Measurements from ENCODE around the gene FASTKD3. TPM values are rescaled to one million over a fixed set of nuclear protein-coding genes. Genes with fewer than 3 reads are reported as not detected.
"Not testable (repeated sequence)": the region's sequence is repeated elsewhere in the genome, so short reads cannot be mapped to it uniquely, and the experiment has no call there.

FASTKD3 gene, protein sequence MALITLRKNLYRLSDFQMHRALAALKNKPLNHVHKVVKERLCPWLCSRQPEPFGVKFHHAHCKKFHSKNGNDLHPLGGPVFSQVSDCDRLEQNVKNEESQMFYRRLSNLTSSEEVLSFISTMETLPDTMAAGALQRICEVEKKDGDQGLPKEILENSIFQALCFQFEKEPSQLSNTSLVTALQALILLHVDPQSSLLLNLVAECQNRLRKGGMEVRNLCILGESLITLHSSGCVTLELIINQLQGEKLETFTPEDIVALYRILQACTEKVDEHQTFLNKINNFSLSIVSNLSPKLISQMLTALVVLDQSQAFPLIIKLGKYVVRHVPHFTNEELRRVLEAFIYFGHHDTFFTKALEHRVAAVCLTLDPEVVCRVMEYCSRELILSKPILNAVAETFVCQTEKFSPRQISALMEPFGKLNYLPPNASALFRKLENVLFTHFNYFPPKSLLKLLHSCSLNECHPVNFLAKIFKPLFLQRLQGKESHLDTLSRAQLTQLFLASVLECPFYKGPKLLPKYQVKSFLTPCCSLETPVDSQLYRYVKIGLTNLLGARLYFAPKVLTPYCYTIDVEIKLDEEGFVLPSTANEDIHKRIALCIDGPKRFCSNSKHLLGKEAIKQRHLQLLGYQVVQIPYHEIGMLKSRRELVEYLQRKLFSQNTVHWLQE
- 13.5 and 18.6 TPM in 2 replicates for total RNA-seq

DNA sequence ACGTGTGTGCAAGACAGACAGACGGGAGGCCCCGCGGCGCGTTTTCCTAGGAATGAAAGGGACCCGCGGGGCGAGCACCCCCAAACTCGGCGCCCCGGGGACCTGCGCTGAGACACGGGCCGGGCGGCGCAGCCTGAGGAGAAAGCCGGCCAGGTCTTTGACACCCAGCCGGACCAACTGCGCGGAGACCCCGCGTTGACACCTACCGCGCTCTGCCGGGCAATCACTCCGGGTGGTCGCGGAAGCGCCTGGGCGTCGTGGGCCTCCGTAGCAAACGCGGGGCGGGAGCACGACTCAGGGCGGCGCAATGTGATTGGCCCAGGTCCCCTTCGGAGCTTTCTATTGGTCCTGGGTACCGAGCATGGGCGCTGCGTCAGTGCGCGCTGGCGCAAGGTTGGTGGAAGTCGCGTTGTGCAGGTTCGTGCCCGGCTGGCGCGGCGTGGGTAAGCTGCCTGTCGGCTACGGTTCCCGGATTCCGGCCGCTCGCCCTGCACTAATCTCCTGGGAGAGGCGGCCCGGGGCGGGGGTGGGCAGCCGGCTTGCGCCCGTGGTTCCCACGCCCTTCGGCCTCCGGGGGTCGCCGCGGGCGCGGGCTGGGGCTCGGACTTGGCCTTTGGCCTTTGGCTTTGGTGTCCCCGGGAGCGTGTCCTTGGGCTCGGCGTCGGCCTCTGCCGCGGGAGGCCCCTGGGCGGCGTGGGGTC is at the start of gene FASTKD3, which contains the start of gene MTRR:
TSS of gene FASTKD3 (minus strand) at position 259 of the 701 bp plus-strand sequence. CDS start 948 bp downstream, outside the sequence.
TSS of gene MTRR (plus strand) at position 376 of the 701 bp plus-strand sequence. CDS start 1,647 bp downstream, outside the sequence.
- Mint-ChIP-seq H3K4me3 (peak within 1 kb of the TSS; percentile 97), H3K4me1 (ENCODE audit: low read depth) (peaks cover 73% of the 10 kb centered on the region), H3K9me3 (no peaks in the 10 kb centered on the region), H3K27me3 (ENCODE audit: insufficient read depth) (no peaks in the 10 kb centered on the region), H3K36me3 (ENCODE audit: low read depth) (peaks cover 48% of the 10 kb centered on the region), H3K27ac (peak within 1 kb of the TSS; percentile 89)
- intact Hi-C loops (cut with micrococcal nuclease) = loop anchor here (1.0 to 5.0 kb wide), 6 partner anchors 9 to 1492 kb away; partner anchors contain the start of genes MED10, NSUN2, SRD5A1 and TENT4A
- DNase-seq (ENCODE audit: low spot score) = peak; percentile 87

DNA sequence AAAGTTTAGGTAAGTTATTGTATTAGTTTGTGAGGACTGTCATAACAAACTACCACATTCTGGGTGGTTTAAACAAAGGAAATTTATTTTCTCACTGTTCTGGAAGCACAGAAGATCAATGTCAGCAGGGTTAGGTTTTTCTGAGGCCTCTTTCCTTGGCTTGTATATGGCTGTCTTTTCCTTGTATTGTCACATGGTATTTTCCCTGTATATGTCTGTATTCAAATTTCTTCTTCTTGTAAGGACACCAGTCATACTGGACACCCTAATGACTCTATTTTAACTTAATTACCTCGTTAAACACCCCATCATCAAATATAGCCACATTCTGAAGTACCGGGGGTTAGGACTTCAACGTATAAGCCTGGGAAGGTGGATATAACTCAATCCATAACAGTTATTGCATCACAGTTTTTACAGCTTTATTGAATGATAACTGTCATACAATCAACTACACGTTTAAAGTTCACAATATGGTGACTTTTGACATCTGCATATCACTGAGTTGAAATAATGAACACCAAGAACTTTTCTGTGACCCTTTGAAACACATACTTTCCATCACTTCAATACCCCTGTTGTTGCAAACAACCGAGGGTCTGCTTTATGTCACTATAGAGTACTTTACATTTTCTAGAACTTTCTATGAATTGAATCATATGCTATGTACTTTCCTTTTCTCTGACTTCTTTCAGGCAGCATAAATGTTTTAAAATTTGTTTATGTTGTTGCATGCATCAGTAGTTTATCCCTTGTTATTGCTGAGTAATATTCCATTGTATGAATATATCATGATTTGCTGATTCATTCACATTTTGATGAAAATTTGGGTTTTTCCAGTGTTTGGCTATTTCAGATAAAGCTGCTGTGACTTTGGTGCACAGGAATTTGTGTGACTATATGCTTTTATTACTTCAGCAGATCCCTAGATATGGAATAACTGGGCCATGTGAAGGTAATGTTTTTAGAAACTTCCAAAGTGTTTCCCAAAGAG is 48.6 kb upstream of the FASTKD3 start:
- DNase-seq (ENCODE audit: low spot score) = no peak
- no peak overlapping the region for H3K27ac Mint-ChIP-seq
- H3K4me3 Mint-ChIP-seq = no peak overlapping the region
- peaks cover 3% of the 10 kb centered on the region for H3K27me3 Mint-ChIP-seq (ENCODE audit: insufficient read depth)
- intact Hi-C loops (cut with micrococcal nuclease) = no loop called here
- H3K4me1 Mint-ChIP-seq (ENCODE audit: low read depth) = no peaks in the 10 kb centered on the region
- H3K9me3 Mint-ChIP-seq = peaks cover 7% of the 10 kb centered on the region
- H3K36me3 Mint-ChIP-seq (ENCODE audit: low read depth) = no peaks in the 10 kb centered on the region

DNA sequence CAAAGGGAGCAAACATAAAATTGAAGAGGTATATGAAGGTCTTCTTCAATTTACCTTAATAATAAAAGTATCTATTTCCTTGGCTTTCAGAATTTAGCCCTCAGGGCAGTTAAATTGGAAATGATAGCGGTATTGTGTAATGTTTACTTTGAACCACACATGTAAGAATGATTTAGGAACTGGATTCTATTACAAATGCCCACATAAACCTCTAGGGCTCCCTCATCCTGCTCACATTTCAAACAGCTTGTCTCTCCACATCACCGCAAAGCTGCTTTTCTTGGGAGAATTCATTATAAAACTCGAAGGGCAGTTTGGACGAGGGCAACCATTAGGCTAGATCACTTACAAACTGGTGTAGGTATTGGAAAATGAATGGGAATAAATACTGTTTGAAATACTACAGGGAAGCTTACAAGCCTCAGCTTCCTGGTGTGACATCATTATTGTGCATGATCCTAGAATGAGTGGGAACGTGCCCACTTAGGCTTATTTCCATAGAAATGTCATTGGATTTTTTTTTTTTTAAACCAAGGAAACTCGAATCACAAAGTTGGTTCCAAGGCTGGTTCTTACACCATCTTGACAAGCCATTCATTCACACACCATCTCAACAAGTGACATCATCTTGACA is 47.5 kb upstream of the FASTKD3 start:
- Mint-ChIP-seq H3K4me1 (ENCODE audit: low read depth) (no peaks in the 10 kb centered on the region), H3K27me3 (ENCODE audit: insufficient read depth) (no peaks in the 10 kb centered on the region), H3K4me3 (no peak overlapping the region), H3K36me3 (ENCODE audit: low read depth) (peaks cover 7% of the 10 kb centered on the region), H3K9me3 (peaks cover 12% of the 10 kb centered on the region), H3K27ac (no peak overlapping the region)
- DNase-seq (ENCODE audit: low spot score) = no peak
- intact Hi-C loops (cut with micrococcal nuclease) = no loop called here

DNA sequence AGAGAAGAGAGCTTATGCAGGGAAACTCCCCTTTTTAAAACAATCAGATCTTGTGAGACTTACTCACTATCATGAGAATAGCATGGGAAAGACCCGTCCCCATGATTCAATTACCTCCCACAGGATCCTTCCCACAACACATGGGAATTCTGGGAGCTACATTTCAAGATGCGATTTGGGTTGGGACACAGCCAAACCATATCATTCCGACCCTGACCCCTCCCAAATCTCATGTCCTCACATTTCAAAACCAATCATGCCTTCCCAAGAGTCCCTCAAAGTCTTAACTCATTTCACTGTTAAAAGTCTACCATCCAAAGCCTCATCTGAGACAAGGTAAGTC is 42.6 kb upstream of the FASTKD3 start:
- intact Hi-C loops (cut with micrococcal nuclease); H3K27ac Mint-ChIP-seq; H3K4me1 Mint-ChIP-seq (ENCODE audit: low read depth); H3K27me3 Mint-ChIP-seq (ENCODE audit: insufficient read depth); H3K4me3 Mint-ChIP-seq; DNase-seq (ENCODE audit: low spot score): not testable (repeated sequence)
- Mint-ChIP-seq H3K36me3 (ENCODE audit: low read depth) (peaks cover 44% of the 10 kb centered on the region), H3K9me3 (peaks cover 31% of the 10 kb centered on the region)

DNA sequence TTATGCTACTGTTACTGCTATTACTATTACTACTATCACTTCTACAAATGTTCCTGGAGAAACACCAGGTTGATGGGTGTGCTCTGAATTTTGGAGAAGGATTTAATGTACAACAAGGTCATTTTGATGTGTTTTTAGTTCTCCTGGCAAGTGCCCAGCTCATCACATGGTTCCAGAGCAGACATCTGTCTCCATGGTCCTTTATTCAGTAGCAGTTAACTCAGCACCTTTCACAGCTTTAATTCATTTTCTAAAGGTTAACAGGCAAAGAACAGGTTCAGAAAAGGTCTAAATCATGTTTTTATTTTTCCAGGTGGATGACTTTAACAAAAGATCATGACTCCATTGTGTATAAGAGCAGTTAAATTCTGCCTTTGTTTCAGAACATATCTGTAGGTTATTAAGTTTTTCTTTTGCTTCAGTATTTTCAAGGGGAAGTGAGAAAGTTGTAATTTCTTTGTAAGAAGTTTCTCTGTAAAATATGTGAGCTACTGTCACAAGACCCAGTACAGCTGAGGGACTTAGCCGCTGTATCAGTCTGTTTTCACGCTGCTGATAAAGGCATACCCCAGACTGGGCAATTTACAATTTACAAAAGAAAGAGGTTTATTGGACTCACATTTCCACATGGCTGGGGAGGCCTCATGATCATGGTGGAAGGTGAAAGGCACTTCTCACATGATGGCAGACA is 42.1 kb upstream of the FASTKD3 start:
- Mint-ChIP-seq H3K9me3 (peaks cover 31% of the 10 kb centered on the region), H3K4me1 (ENCODE audit: low read depth) (no peaks in the 10 kb centered on the region), H3K36me3 (ENCODE audit: low read depth) (peaks cover 46% of the 10 kb centered on the region), H3K27me3 (ENCODE audit: insufficient read depth) (no peaks in the 10 kb centered on the region), H3K27ac (no peak overlapping the region), H3K4me3 (no peak overlapping the region)
- DNase-seq (ENCODE audit: low spot score) = no peak
- intact Hi-C loops (cut with micrococcal nuclease) = no loop called here

DNA sequence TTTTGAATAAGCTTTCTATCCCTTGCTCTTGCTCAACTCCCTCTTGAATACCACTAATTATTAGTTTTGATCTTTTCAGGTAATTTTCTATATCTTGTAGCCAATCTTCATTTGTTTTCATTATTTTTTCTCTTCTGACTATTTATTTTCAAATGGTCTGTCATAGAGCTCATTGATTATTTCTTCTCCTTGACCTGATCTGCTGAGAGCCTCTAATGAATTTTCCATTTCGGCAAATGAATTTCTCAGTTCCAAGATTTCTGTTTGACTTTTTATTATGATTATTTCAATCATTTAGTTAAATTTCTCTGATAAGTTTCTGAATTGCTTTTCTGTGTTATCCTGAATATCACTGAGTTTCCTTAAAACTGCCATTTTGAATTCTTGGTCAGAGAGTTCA is 39.5 kb upstream of the FASTKD3 start:
- H3K36me3 Mint-ChIP-seq (ENCODE audit: low read depth) = peaks cover 64% of the 10 kb centered on the region

DNA sequence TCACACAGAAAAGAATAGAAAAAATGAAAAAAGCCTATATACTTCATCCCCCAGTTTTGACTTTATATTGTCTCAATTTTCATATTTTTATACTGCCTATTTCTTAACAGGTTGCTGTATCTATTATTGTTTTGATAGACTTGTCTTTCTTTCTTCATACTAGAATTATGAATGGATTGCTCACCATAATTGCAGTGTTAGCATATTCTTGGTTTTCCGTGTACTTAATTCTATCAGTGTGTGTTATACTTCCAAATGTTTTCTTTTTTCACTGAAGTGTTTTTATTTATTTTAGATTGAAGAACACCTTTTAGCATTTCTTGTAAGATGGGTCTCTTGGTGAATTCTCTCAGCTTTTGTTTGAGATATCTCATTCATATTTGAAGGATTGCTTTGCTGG is 38.8 kb upstream of the FASTKD3 start:
- Mint-ChIP-seq H3K4me3 (no peak overlapping the region), H3K27ac (no peak overlapping the region), H3K4me1 (ENCODE audit: low read depth) (peaks cover 17% of the 10 kb centered on the region), H3K9me3 (peaks cover 25% of the 10 kb centered on the region), H3K36me3 (ENCODE audit: low read depth) (peaks cover 69% of the 10 kb centered on the region), H3K27me3 (ENCODE audit: insufficient read depth) (no peaks in the 10 kb centered on the region)
- intact Hi-C loops (cut with micrococcal nuclease) = no loop called here
- DNase-seq (ENCODE audit: low spot score) = no peak

More for the DNA sequence above, 39.5 kb upstream of the FASTKD3 start:
- Mint-ChIP-seq H3K27ac (no peak overlapping the region), H3K4me3 (no peak overlapping the region), H3K27me3 (ENCODE audit: insufficient read depth) (no peaks in the 10 kb centered on the region), H3K9me3 (peaks cover 31% of the 10 kb centered on the region), H3K4me1 (ENCODE audit: low read depth) (peaks cover 12% of the 10 kb centered on the region)
- DNase-seq (ENCODE audit: low spot score) = no peak
- intact Hi-C loops (cut with micrococcal nuclease) = no loop called here

DNA sequence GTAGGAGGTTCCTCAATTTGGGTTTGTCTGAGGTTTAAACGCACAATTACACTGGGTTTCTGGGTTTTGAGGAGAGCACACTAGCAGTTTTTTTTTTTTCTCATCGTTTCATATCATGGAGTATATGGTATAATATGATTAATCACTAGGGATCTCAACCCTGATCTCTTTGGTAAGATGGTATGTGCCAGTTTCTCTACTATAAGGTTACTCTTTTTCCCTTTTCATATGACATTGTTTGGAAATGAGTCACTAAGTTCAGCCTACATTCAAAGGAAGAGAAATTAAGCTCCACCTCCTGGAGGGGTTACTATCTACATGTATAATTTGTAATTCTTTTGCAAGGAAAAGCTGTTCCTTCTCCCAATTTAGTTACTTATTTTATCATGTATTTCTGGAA is 35.3 kb upstream of the FASTKD3 start:
- H3K27me3 Mint-ChIP-seq (ENCODE audit: insufficient read depth) = no peaks in the 10 kb centered on the region
- intact Hi-C loops (cut with micrococcal nuclease) = loop anchor here (1.0 to 2.0 kb wide), 2 partner anchors 26 to 1075 kb away; no protein-coding TSS in a partner anchor
- H3K4me3 Mint-ChIP-seq = peak overlapping the region; percentile 4
- DNase-seq (ENCODE audit: low spot score) = no peak
- H3K9me3 Mint-ChIP-seq = peaks cover 15% of the 10 kb centered on the region
- peaks cover 71% of the 10 kb centered on the region for H3K36me3 Mint-ChIP-seq (ENCODE audit: low read depth)
- H3K27ac Mint-ChIP-seq = peak overlapping the region; percentile 74
- H3K4me1 Mint-ChIP-seq (ENCODE audit: low read depth) = peaks cover 23% of the 10 kb centered on the region

DNA sequence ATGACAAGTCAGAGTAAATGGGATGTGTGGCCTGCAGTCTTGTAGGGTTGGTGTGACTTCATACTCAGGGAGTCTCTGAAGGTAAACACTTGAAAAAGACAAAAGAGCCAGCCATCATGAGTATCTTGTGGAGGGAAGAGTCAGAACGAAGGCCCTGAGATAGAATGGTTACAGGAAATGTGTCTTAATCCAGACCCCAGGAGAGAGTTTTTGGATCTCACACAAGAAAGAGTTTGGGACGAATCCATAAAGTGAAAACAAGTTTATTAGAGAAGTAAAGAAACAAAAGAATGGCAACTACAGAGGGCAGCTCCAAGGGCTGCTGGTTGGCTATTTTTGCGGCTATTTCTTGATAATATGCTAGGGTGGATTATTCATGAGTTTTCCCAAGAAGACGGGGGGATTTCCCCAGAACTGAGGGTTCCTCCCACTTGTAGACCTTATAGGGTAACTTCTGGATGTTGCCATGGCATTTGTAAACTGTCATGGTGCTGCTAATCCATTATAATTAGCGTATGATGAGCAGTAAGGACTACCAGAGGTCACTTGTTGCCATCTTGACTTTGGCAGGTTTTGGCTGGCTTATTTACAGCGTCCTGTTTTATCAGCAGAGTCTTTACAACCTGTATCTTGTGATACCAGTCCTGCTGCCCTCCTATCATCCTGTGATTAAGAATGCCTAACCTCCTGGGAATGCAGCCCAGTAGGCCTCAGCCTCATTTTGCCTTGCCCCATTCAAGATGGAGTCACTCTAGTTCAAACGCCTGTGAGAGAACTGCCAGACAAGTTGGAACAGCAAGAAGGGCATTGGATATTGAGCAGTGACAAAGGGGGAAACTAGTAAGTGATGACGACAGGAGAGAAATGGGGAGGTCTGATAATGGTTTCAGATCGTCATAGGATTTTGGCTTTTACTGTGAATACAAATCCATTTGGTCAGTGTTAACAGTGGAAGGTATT is 34.1 kb upstream of the FASTKD3 start:
- no peak for DNase-seq (ENCODE audit: low spot score)
- Mint-ChIP-seq H3K4me3 (no peak overlapping the region), H3K4me1 (ENCODE audit: low read depth) (peaks cover 23% of the 10 kb centered on the region), H3K9me3 (peaks cover 5% of the 10 kb centered on the region), H3K27me3 (ENCODE audit: insufficient read depth) (no peaks in the 10 kb centered on the region), H3K27ac (peak overlapping the region; percentile 41), H3K36me3 (ENCODE audit: low read depth) (peaks cover 71% of the 10 kb centered on the region)
- intact Hi-C loops (cut with micrococcal nuclease) = no loop called here

DNA sequence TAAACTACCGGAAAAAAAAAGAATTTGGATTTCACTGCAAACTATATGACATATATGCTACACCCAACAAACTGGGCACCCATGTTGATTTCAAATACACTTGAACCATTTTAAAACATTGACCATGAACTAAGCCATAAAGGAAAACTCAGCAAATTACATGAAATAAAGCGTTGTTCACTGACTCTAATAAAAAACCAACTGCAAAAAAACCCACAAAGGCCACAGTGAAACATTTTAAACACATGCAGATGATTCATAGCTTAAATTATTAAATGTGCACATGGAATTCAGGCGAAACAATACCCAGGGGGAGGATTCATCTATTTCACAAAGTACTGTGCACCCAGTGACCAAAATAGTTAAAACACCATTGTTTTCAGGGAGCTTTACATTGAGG is 33.4 kb upstream of the FASTKD3 start:
- Mint-ChIP-seq H3K4me1 (ENCODE audit: low read depth) (peaks cover 23% of the 10 kb centered on the region), H3K27ac (peak overlapping the region; percentile 41), H3K27me3 (ENCODE audit: insufficient read depth) (no peaks in the 10 kb centered on the region), H3K4me3 (no peak overlapping the region), H3K9me3 (no peaks in the 10 kb centered on the region), H3K36me3 (ENCODE audit: low read depth) (peaks cover 69% of the 10 kb centered on the region)
- intact Hi-C loops (cut with micrococcal nuclease) = no loop called here
- DNase-seq (ENCODE audit: low spot score) = no peak

Data from activated T-helper 1 cell treated with anti-CD3 and anti-CD28 coated beads, Interleukin-12 subunit alpha, Interleukin-12 subunit beta, Interleukin-2, Interleukin-4 antibody, amounts not matched to agents 30 ng/mL and 10 ng/mL and 1 ng/mL, durations not matched to agents 14 hours and 24 hours and 36 hours (primary cell).